HepG2 (cell line): ENCODE data around the gene FRMD5. TPM values are rescaled to one million over a fixed set of nuclear protein-coding genes. Genes with fewer than 3 reads are reported as not detected.

ENCODE experiments used
- ATAC-seq: fragments of 200-7000 bp; cut with Tn5 transposase; 3 replicates; pipeline ENCODE4 v1.9.1; 2020; ENCODE audit warnings: mild to moderate bottlenecking, moderate library complexity
- BruUV-seq: library from RNA; stranded (reverse); fragments of 400-500 nt; replicated peaks from 2 replicates; lab custom pipeline; 2021; lab: Mats Ljungman, UMichigan
- CTCF ChIA-PET: fragments of 300-600 bp; formaldehyde crosslinking; extraction: SDS; loops from one replicate; lab custom pipeline; 2021; ENCODE audit warnings: low total read pairs, inconsistent platforms, low intra/inter-chr PET ratio; lab: Yijun Ruan, JAX
- POLR2A ChIA-PET: fragments of 350-600 bp; sonication (Branson Sonifier 250); formaldehyde crosslinking; loops from one replicate; lab custom pipeline; 2020; ENCODE audit warnings: antibody characterized with exemption, inconsistent platforms; lab: Yijun Ruan, JAX
- DNase-seq: peaks from one replicate; pipeline ENCODE4 v3.0.0-alpha.2; 2015; ENCODE audit warnings: low spot score
- FAIRE-seq: peaks from 3 replicates; lab custom pipeline; 2011; peaks lifted over from hg19 to GRCh38; lab: Jason Lieb, UNC
- H2AFZ ChIP-seq: one replicate; pipeline ENCODE4 v1.6.1; 2011; ENCODE audit warnings: low read length, inconsistent platforms
- H3K27ac ChIP-seq: fragments of 300-600 bp; 3 replicates; pipeline ENCODE4 v1.8.0; 2011; ENCODE audit warnings: mixed run types, mild to moderate bottlenecking, mixed read lengths, low read length, inconsistent platforms; ENCODE audit not compliant: insufficient read depth; ENCODE audit errors: extremely low read length
- H3K27me3 ChIP-seq, 2 experiments: fragments of 200-600 bp in 1 of 2; 2 replicates in 1 of 2; 3 replicates in 1 of 2; pipeline versions ENCODE4 v1.6.0 to v1.8.0; 2011; ENCODE audit warnings: low read length in 2 of 2, mild to moderate bottlenecking in 2 of 2, moderate library complexity in 2 of 2, inconsistent platforms in 1 of 2; ENCODE audit not compliant: insufficient read depth in 2 of 2, control insufficient read depth in 1 of 2
- H3K36me3 ChIP-seq, 2 experiments: fragments of 200-600 bp in 1 of 2; replicated peaks in 1 of 2; 2 replicates in 1 of 2; 3 replicates in 1 of 2; pipeline versions ENCODE4 v1.5.1 to v1.8.0; 2011; ENCODE audit warnings: low read length in 2 of 2, inconsistent platforms in 1 of 2; ENCODE audit not compliant: insufficient read depth in 2 of 2, control insufficient read depth in 1 of 2
- H3K4me1 ChIP-seq: 2 replicates; pipeline ENCODE4 v1.5.1; 2012; ENCODE audit warnings: low read length, inconsistent platforms; ENCODE audit not compliant: insufficient read depth
- H3K4me2 ChIP-seq: 2 replicates; pipeline ENCODE4 v1.6.0; 2011; ENCODE audit warnings: low read depth, low read length, inconsistent platforms
- H3K4me3 ChIP-seq, 3 experiments: fragments of 200-600 bp in 1 of 3; sonication (generic), shearing (Covaris generic) in 1 of 3; replicated peaks in 1 of 3; 2 replicates each; pipeline ENCODE4 v1.5.1; 2011 to 2016; ENCODE audit warnings: low read length in 3 of 3, inconsistent platforms in 2 of 3, low read depth in 2 of 3, mild to moderate bottlenecking in 2 of 3, control low read depth in 1 of 3, mixed read lengths in 1 of 3; ENCODE audit not compliant: insufficient read depth in 1 of 3
- H3K79me2 ChIP-seq: one replicate; pipeline ENCODE4 v1.6.1; 2011; ENCODE audit warnings: low read length, inconsistent platforms; ENCODE audit not compliant: insufficient read depth
- H3K9ac ChIP-seq: 2 replicates; pipeline ENCODE4 v1.6.0; 2011; ENCODE audit warnings: mild to moderate bottlenecking, low read depth, low read length, inconsistent platforms; ENCODE audit not compliant: insufficient read depth
- H3K9me3 ChIP-seq: 2 replicates; pipeline ENCODE4 v1.5.1; 2012; ENCODE audit warnings: mild to moderate bottlenecking, low read length
- H4K20me1 ChIP-seq: 2 replicates; pipeline ENCODE4 v1.6.0; 2011; ENCODE audit warnings: inconsistent platforms, mild to moderate bottlenecking, low read length, moderate library complexity; ENCODE audit not compliant: insufficient read depth
- DNMT1 ChIP-seq: sonication (generic); formaldehyde crosslinking; IDR thresholded peaks from 2 replicates; pipeline ENCODE4 v1.5.1; 2020; ENCODE audit warnings: mild to moderate bottlenecking, missing genetic modification reagents
- GTF3A ChIP-seq: sonication (generic); formaldehyde crosslinking; conservative IDR thresholded peaks from 2 replicates; pipeline ENCODE4 v1.4.0; 2020; ENCODE audit warnings: mild to moderate bottlenecking, missing genetic modification reagents
- NR2F2 ChIP-seq: IDR thresholded peaks from 2 replicates; pipeline ENCODE4 v1.6.1; 2012; ENCODE audit warnings: low read depth, inconsistent platforms, borderline replicate concordance
- PLSCR1 ChIP-seq: sonication (generic); formaldehyde crosslinking; IDR thresholded peaks from 2 replicates; pipeline ENCODE4 v1.5.0; 2020; ENCODE audit warnings: missing genetic modification reagents, mild to moderate bottlenecking, borderline replicate concordance
- RFX5 ChIP-seq: IDR thresholded peaks from 2 replicates; pipeline ENCODE4 v1.6.1; 2011; ENCODE audit warnings: low read depth, low read length, improper control_type of control experiment
- SIX1 ChIP-seq: sonication (generic); formaldehyde crosslinking; IDR thresholded peaks from 2 replicates; pipeline ENCODE4 v1.4.0; 2020; ENCODE audit warnings: missing genetic modification reagents, borderline replicate concordance
- STAT5B ChIP-seq: sonication (generic); formaldehyde crosslinking; IDR thresholded peaks from 2 replicates; pipeline ENCODE4 v1.4.0; 2020; ENCODE audit warnings: missing genetic modification reagents
- THAP11 ChIP-seq: IDR thresholded peaks from 2 replicates; pipeline ENCODE4 v1.6.1; 2016; ENCODE audit warnings: missing biosample characterization, missing genetic modification reagents
- TRAFD1 ChIP-seq: sonication (generic); formaldehyde crosslinking; IDR thresholded peaks from 2 replicates; pipeline ENCODE4 v1.5.1; 2020; ENCODE audit warnings: missing genetic modification reagents, mild to moderate bottlenecking, borderline replicate concordance
- ZMYM4 ChIP-seq: sonication (generic); formaldehyde crosslinking; IDR thresholded peaks from 2 replicates; pipeline ENCODE4 v1.8.1; 2023; ENCODE audit warnings: mild to moderate bottlenecking, missing genetic modification reagents
- ZNF329 ChIP-seq: sonication (generic); formaldehyde crosslinking; IDR thresholded peaks from 2 replicates; pipeline ENCODE4 v1.9.0; 2021; ENCODE audit warnings: low read depth, mild to moderate bottlenecking, missing genetic modification reagents
- ZNF558 ChIP-seq: sonication (generic); formaldehyde crosslinking; IDR thresholded peaks from 2 replicates; pipeline ENCODE4 v1.9.0; 2022; ENCODE audit warnings: mild to moderate bottlenecking, missing genetic modification reagents, borderline replicate concordance
- ZNF576 ChIP-seq: sonication (generic); formaldehyde crosslinking; IDR thresholded peaks from 2 replicates; pipeline ENCODE4 v1.4.0; 2020; ENCODE audit warnings: mild to moderate bottlenecking, missing genetic modification reagents
- ZNF761 ChIP-seq: sonication (generic); formaldehyde crosslinking; conservative IDR thresholded peaks from 2 replicates; pipeline ENCODE4 v1.4.0; 2020; ENCODE audit warnings: mild to moderate bottlenecking, missing genetic modification reagents
- WGBS: methylation state at CpG from one replicate; pipeline ENCODE4 v1.1.6; 2017; ENCODE audit warnings: low lambda C conversion rate; 5-methylcytosine and 5-hydroxymethylcytosine counted together
- in situ Hi-C: cut with HindIII; loops from 2 replicates; pipeline ENCODE4 v1.10.0; 2017; ENCODE audit warnings: low pct_unique_long_range_greater_than_20kb; ENCODE audit not compliant: extremely low pct_ligation_motif_present
- intact Hi-C: fragments of 100-400 bp; cut with micrococcal nuclease; formaldehyde crosslinking; loops from one replicate; pipeline ENCODE4 v1.10.0; 2022; ENCODE audit not compliant: unreplicated experiment
- polyA plus RNA-seq, 8 experiments: library from polyadenylated mRNA; depleted of rRNA in 3 of 8; stranded (reverse) in 7 of 8; unstranded in 1 of 8; fragments of >200 nt; fragmentation: Illumina TruSeq in 4 of 8; extraction: Trizol in 4 of 8; gene quantifications; 2 replicates each; pipeline versions ENCODE4 v1.2.1 to v1.2.3, GENCODE V29; 2011 to 2016; ENCODE audit warnings: low read depth in 4 of 8, missing spikeins in 1 of 8, mixed read lengths in 1 of 8; ENCODE audit not compliant: insufficient read depth in 1 of 8
- total RNA-seq, 5 experiments: library from RNA; depleted of rRNA; stranded (reverse); fragments of >200 nt; fragmentation: Illumina TruSeq; extraction: Trizol; gene quantifications; 2 replicates each; pipeline ENCODE4 v1.2.3, GENCODE V29; 2016; ENCODE audit warnings: low read depth in 1 of 5
- TF ChIP-seq, protein P1 (sequence below): IDR thresholded peaks from 2 replicates; pipeline ENCODE4 v1.6.1; 2016
- TF ChIP-seq, protein P2 (sequence below): IDR thresholded peaks from 2 replicates; pipeline ENCODE4 v1.6.1; 2016
- TF ChIP-seq, protein P3 (sequence below): IDR thresholded peaks from 2 replicates; pipeline ENCODE4 v1.6.1; 2018; ENCODE audit warnings: missing genetic modification reagents, mild to moderate bottlenecking, missing compliant biosample characterization

The FRMD5 gene
- total and polyA plus RNA-seq, 2 of the 13 experiments (the other 11 are each of a cell fraction or from before 2014, with no cell fraction given), result 0.93 to 1.5 TPM

GRCh38 chr15:43931790-43932435, 263.2 kb downstream of the FRMD5 start (continued):
- TF ChIP-seq, protein P1, sequence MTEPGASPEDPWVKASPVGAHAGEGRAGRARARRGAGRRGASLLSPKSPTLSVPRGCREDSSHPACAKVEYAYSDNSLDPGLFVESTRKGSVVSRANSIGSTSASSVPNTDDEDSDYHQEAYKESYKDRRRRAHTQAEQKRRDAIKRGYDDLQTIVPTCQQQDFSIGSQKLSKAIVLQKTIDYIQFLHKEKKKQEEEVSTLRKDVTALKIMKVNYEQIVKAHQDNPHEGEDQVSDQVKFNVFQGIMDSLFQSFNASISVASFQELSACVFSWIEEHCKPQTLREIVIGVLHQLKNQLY (CRISPR knock-in tag), result no peak
- no peak for TF ChIP-seq ZNF576 (CRISPR knock-in tag)
- no peak for TF ChIP-seq RFX5

DNA sequence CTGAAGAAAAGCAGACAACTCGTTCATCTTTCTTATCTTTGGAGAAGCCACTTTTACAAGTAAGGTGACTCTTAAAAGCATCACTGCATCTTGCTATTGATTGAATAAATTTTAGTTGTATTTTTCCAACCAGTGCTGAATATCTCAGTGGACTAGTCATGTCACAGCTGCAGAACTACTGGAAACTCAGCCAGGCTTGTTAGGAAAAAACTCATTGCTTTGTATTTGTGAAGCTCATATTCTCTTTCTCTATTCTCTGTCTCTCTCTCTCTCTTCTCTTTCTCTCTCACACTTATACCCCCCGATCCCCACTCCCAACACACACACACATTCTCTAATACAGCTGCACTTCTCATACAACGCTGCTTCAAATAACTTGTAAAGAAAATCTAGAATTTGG, 264.0 kb downstream of the FRMD5 start:
- Histone ChIP-seq H4K20me1 (no peaks in the 10 kb centered on the region), H2AFZ (no peak overlapping the region), H3K4me2 (no peak overlapping the region), H3K4me1 (no peaks in the 10 kb centered on the region), H3K9ac (no peak overlapping the region), H3K4me3 (no peak overlapping the region), H3K79me2 (no peaks in the 10 kb centered on the region), H3K27ac (no peak overlapping the region), H3K9me3 (no peaks in the 10 kb centered on the region), H3K27me3 (peaks cover 0 to 10% of the 10 kb centered on the region in 2 experiments; a peak in 2 of 5 replicates), H3K36me3 (no peaks in the 10 kb centered on the region)
- DNase-seq (no peak), ATAC-seq (no peak), FAIRE-seq (no peak)
- POLR2A ChIA-PET, result no interaction called here
- no TSS peak for BruUV-seq
- in situ Hi-C loops, result no loop called here
- WGBS, result 10% methylated on average over 3 of the region's 3 CpGs
- intact Hi-C loops, result no loop called here
- CTCF ChIA-PET, result no interaction called here
- no peak for TF ChIP-seq GTF3A (CRISPR knock-in tag)
- TF ChIP-seq, protein P2, sequence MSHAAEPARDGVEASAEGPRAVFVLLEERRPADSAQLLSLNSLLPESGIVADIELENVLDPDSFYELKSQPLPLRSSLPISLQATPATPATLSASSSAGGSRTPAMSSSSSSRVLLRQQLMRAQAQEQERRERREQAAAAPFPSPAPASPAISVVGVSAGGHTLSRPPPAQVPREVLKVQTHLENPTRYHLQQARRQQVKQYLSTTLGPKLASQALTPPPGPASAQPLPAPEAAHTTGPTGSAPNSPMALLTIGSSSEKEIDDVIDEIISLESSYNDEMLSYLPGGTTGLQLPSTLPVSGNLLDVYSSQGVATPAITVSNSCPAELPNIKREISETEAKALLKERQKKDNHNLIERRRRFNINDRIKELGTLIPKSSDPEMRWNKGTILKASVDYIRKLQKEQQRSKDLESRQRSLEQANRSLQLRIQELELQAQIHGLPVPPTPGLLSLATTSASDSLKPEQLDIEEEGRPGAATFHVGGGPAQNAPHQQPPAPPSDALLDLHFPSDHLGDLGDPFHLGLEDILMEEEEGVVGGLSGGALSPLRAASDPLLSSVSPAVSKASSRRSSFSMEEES (CRISPR knock-in tag), result no peak
- no peak for TF ChIP-seq ZNF761 (CRISPR knock-in tag)
- TF ChIP-seq TRAFD1, result no peak
- TF ChIP-seq NR2F2, result no peak
- no peak for TF ChIP-seq ZNF329
- no peak for TF ChIP-seq ZNF558
- no peak for TF ChIP-seq THAP11 (CRISPR knock-in tag)
- TF ChIP-seq ZMYM4 (CRISPR knock-in tag), result no peak
- TF ChIP-seq DNMT1, result no peak
- no peak for TF ChIP-seq SIX1
- TF ChIP-seq, protein P3, sequence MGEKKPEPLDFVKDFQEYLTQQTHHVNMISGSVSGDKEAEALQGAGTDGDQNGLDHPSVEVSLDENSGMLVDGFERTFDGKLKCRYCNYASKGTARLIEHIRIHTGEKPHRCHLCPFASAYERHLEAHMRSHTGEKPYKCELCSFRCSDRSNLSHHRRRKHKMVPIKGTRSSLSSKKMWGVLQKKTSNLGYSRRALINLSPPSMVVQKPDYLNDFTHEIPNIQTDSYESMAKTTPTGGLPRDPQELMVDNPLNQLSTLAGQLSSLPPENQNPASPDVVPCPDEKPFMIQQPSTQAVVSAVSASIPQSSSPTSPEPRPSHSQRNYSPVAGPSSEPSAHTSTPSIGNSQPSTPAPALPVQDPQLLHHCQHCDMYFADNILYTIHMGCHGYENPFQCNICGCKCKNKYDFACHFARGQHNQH (CRISPR knock-in tag), result no peak
- TF ChIP-seq STAT5B (CRISPR knock-in tag), result no peak
- no peak for TF ChIP-seq PLSCR1
